HG03045 (cell line): Measurements from ENCODE around the gene CLEC18B.
"Not testable (repeated sequence)": the region's sequence is repeated elsewhere in the genome, so short reads cannot be mapped to it uniquely, and the experiment has no call there.

ENCODE experiments used
- ATAC-seq: cut with Tn5 transposase; IDR thresholded peaks from one replicate; pipeline ENCODE4 v1.9.1; 2021; ENCODE audit warnings: mild to moderate bottlenecking, moderate library complexity; ENCODE audit not compliant: unreplicated experiment

Gene CLEC18B

DNA sequence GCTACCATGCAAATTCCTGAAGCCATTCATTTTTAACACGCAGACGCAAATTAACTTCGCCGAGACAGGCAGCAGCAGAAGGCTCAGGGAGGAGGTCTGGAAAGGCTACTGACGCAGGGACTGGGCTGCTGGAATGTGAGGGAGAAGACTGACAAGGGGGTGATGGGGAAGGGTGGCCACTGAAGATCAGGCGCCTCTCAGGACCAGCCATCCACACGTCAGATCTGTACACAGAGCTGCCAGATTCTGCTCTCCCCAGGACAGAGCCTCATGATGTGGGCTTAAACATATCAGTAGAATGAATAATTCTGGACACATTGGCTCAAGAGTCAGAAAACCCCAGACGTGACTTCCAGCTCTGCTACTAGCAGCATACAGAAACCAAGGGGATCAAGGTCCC, 25.6 kb upstream of the CLEC18B start:
- ATAC-seq = no peak

DNA sequence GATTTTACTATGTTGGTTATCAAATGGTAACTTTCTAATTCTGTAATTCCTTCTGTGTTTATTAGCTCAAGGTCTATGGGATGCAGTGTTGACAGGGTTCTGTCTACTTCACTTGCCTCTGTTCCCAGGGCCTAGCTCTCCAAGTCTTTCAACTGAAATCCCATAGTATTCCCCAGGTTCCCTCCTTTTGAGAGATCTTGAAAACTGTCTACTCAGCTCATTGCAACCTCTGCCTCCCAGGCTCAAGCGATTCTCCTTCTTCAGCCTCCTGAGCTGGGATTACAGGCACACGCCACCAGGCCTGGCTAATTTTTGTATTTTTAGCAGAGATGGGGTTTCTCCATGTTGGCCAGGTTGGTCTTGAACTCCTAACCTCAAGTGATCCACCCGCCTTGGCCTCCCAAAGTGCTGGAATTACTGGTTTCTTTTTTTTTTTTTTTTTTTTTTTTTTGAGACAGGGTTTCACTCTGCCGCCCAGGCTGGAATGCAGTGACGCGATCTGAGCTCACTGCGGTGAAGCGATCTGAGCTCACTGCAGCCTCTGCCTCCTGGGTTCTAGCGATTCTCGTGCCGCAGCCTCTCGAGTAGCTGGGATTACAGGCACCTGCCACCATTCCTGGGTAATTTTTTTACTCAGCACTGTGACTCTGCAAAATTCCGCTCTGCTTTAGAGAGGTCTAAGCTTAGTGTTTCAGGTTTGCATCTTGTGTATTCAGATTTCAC, 22.5 kb upstream of the CLEC18B start:
- ATAC-seq = not testable (repeated sequence)

DNA sequence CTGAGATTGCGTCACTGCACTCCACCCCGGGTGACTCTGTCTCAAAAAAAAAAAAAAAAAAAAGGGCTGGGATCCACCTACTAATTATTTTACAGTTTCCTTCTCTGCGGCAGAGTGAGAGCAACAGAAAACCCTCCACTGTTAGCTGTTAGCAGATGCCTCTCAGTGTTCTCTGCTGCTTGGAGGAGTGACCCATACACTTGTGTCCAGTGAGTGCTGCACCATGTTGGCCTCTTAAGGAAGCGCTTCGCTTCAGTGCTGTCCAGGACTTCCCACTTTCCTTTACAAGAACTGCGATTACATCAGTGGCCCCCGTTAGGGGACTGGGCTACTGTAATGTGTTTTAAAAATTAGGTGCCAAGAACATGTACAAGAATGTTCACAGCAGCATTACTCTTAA, 18.4 kb upstream of the CLEC18B start:
- ATAC-seq = no peak

DNA sequence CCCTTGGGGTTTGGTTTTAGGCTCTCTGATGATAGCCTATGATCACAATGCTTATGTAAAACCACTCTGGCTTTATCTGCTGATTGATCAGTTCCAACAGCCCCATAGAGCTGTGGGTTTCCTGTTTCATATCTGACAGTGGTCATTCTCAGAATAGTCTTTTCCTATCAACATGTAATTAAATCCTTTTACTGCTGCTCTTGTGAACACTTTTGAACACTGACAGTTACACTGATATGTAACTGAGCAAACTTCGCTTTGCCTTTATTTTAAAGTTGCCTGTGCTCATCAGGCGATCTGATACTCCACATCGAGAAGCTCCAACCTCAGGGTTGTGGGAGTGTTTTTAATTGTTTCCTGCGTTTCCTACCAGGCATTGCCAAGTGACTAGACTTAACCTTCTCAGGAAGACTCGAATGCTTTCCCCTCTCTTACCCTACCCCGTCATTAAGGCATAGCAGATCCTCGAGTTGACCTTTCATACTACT, 17.3 kb upstream of the CLEC18B start:
- ATAC-seq = no peak

DNA sequence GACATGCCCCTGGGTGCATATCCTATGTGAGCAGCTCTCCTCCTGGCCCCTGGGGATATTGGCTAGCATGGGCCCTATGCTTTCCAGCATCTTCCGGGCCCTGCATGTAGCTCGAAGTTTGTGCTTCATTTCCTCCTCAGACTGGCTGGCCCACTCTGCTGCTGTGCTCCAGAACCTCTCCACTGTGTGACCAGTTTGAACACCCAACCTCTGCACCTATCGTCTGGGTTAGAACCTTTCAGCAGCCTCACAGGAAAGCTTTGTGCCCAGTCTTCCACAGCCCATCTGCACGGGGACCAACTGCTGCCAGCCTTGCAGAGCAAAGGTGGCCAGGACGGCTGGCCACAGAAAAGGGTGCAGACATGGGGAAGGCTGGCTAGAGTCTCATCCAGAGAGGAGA, 10.2 kb upstream of the CLEC18B start:
- ATAC-seq = no peak

DNA sequence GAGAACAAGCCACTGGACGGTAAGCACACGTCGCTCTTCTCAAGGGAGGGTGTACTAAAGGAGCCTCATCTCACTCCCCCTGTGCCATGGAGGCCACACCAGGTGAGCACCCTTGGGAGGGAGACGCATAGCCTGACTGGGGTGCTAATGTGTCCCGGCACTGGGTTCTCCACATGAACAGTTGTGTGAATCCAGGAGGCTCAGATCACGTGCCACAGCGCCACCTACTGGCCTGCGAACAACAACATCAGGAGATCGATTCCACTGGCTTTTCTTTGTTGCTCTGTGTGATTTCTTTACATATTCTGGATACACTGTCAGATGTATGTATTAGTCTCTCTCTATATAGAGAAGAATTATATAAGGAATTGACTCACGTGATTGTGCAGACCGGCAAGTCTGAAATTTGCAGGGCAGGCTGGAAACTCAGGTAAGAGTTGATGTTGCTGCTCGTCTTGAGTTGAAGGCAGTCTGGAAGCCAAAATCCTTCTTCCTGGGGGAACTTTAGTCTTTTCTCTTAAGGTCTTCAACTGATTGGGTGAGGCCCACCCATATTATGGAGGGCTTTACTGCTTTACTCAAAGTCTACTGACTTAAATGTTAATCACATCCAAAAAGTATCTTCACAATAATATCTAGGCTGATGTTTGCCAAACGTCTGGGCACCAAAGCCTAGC, 8.9 kb upstream of the CLEC18B start:
- ATAC-seq = not testable (repeated sequence)

DNA sequence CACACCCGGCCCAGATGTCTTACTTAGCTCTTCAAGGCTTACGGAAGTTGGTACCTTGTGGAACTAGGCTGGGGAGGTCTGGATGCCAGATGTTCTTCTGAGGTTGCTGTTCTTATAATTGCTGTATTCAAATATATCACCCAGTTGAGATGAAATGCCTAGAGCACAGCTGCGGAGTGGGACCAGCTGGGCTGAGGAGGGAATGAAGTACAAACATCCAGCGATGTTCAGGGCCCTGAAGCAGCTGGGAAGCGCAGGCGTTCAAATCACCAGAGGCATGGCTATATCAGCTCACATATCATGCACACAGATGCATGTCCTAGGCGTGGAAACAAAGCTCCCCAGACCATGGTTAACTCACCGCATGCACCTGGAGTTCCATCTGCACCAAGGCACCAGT, 7.2 kb upstream of the CLEC18B start:
- ATAC-seq = not testable (repeated sequence)

DNA sequence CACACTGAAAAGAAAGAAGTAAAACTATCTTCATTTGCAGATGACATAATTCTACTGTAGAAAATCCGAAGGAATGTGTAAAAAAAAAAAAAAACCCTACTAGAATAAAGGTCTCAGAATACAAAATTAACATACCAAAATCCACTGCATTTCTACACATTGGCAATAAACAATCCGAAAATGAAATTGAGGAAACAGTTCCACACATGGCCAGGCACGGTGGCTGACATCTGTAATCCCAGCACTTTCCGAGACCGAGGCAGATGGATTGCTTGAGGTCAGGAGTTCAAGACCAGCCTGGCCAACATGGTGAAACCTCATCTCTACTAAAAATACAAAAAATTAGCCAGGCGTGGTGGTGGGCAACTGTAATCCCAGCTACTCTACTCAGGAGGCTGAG, 4.5 kb upstream of the CLEC18B start:
- ATAC-seq = not testable (repeated sequence)

DNA sequence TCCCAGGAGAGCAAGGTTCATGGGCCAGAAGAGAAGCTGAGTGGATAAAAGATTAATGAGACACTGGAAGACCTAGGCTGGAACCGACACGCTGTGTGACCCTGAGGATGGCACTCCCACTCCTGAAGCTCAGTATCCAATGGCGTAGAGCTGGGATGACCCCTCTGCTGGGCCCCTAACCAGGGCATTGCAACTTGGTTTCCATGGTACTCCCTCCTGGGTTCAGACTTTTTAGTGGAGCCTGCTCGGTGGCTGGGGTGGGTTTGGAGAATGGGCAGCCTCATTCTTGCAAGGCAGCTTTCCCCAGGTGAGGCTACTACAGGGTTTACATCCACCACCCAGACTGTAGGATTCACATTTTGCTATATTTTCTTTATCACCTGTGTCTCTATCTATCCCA, 2.4 kb upstream of the CLEC18B start:
- ATAC-seq = not testable (repeated sequence)

DNA sequence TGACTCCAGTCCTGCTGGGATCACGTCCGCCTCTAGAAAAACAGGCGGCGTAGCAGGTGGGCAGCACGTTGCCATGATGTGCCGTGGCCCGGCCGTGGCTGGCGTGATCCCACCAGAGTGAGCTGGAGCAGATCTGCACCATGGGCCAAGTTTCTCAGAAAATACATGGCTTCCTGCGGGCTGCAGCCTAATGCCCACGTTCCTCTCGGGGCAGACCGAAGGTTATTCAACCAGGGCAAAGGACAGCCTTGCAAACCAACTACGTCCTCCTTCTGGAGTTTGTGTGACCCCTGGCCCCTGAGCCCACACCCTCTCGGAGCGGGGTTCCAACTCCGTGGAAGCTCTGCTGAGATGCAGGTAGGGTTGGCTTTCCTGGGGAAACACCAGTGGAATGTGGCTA, 808 bp upstream of the CLEC18B start:
- ATAC-seq = not testable (repeated sequence)

DNA sequence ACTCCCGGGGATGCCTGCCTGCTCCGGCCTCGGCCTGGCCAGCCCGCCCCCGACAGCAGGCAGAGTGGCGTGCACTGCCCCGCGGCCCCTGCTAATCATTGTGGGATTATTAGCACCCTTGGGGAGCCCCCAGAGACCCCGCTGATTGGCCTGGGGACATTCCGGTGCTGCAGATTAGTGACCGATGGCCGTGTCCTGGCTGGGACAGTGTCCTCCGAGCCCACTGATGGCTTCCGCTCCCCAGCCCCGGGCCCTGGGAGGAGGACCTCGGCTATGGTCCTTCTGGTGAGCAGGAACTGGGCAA, 156 bp upstream of the CLEC18B start:
- not testable (repeated sequence) for ATAC-seq

DNA sequence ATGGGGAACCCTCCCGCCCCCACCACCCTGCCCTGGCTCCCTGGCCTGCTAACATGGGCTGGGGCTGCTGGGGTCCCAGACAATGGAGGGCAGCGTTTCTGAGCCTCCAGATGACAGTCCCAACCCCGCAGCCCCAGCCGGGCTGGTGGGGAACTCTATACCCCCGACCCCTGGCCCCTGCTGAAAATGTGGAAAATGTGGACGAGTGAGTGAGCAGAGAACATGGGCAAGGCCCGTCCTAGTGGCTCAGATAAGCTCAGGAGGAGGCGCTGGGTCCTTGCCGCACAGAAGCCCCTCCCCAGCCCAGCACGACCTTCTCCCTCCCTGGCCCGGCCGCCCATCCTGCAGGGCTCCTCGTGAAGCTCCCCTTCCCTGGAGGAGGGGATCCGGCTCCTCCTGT, 1.5 kb downstream of the CLEC18B start:
- ATAC-seq = not testable (repeated sequence)

DNA sequence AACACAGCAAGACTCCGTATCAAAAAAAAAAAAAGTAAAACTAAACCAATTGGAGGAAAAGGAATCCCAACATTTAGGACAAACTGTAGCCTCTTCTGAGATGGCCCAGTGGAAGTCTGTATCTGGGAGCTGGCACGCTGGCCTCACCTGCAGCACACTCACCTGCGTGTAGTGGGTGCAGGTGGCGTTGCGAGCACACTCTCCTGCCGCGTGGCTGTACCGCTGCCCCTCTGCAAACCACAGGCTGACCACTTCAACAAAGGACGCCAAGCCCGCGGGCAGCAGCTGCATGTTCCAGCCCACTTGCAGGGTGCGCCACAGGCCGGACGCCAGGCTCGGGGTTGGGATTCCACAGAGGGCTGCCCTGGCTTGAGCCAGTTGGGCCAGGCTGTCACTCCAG, 3.4 kb downstream of the CLEC18B start:
- ATAC-seq = not testable (repeated sequence)

DNA sequence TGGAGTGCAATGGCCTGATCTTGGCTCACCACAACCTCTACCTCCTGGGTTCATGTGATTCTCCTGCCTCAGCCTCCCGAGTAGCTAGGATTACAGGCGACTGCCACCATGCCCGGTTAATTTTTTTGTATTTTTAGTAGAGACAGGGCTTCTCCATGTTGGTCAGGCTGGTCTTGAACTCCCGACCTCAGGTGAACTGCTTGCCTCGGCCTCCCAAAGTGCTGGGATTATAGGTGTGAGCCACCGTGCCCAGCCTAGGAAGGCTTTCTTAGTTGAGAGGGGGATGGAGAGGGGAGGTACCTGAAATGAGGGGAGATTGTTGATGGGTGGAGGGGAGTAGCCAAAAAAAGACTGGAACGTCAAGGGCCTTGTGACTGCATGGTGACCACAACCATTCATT, 7.4 kb downstream of the CLEC18B start:
- not testable (repeated sequence) for ATAC-seq

DNA sequence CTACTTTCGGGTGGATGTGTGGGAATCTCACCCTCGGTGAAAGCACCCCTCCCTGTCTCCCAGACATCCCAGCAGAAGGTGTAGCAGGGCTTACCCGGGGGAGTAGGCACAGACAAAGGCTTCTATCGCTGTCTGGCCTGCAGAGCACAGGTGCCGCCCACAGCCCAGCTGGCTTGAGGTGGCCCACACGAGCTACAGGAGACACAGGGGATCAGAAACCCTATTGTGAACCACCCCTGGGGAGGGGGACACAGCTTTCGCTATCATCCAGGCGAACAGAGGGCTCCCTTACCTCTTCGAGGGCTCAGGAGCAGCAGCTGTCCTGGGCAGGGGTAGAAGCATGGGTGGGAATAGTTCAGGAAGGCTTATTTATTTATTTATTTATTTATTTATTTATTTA, 7.8 kb downstream of the CLEC18B start:
- not testable (repeated sequence) for ATAC-seq

DNA sequence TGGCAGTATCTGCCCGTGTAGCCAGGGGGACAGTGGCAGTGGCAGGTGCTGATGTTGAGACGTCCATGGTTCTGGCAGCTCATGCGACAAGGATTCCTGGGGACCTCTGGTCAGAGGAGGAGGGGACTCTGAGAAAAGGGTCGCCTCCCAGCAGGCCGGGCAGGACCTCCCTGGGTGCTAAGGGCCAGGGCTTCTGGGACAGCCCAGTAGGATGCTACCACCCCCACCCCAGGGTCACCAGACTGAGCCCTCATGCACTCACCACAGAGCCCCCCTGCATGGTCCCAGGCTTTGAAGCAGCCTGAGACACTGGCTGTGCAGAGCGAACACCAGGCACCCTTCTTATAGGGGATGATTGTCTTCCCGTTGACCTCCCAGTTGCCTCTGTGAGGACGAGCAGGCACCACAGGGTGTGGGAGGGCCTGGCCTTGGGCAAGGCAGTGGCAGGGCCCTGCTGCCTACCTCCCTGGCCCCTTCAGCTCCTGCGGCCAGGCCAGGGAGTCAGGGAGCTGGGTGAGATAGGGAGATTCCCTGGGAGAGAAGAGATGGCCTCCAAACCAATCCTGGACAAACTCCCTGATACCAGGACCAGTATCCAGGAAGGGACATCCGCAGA, 8.4 kb downstream of the CLEC18B start:
- not testable (repeated sequence) for ATAC-seq

DNA sequence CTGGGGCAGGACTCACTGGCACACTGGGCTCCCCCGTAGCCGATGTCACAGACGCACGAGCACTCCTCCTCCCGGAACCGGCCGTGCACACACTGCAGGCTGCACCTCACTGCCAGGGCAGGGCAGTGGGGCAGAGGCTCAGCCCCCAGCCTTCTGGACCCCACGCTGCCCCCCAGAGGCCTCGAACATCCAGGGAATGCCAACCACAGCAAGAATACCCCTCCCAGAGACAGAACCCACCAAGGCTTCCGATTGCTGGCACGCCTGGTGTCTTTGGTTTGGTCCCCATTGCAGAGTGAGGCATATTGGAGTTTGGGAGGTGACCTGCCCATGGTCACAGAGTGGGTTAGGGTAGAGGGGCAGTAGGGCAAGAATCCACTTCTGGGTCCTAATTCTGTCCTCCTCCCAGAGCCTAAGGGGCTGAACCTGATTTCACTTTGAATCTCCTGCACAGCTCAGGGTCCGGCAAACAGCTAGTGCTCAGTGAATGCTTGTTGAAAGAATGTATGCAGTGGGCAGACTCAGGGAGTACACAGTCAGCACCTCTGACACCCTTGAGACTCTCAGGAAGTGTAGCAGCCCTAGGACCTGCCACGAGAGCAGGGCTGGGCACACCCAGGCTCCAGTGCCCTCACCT, 9.0 kb downstream of the CLEC18B start:
- not testable (repeated sequence) for ATAC-seq

DNA sequence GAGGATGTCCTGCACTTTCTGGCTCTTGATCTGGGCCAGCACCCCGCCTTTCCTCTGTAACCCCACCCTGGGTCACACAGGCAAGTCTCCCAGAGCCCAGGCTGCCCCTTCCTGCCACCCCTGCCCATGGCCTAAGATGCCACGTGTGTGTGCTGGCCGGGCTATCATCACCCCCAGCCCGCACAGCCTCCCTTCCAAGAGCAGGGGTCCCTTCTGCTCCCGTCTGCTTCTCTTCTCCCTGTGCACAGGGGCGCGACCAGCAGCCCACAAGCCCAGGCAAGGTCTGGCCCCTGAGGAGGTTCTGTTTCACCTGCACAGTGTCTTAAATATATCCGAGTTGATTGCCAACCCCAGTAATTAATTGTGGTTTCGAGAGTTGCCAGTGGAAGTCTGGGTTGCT, 10.3 kb downstream of the CLEC18B start:
- not testable (repeated sequence) for ATAC-seq

DNA sequence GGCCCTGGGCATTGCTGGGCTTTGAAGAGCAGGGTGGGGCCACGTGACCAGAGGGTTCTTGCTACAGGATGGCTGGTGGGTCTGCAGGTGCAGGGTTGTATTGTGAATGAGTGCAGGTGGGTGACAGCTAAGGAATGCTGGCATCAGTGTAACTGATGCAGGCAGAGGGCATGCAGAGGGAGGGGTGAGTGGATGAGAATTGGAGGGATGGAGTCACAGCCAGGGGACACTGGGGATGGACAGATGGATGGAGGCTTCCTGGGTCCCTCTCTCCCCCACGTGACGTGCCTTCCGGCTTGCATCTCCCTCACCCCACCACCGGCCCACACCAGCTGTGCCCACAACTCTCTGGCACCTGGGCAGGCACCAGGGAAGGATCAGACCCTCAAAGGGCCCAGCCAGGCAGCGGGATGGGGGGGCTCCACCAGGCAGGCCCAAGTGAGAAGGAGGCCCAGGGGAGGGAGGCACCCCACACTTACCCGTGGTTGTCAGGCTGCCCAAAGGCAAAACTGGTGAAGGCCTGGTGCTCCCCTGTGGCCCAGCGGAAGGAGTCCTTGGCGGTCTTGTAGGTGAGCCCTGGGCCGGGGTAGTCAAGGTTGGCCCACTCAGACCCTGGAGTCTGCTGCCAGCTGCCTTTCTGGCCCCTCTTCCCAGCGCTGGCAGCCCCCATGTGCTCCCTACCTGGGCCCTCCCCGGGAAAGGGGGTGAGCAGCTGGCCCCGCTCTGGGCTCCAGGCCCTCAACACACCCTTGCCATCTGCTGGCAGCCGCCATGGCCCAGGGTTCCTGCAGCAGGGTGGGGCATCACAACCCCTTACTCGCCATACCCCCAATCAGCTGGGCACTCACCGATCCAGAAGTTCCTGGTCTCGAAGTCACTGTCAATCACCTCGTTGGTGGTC, 11.0 kb downstream of the CLEC18B start:
- ATAC-seq = not testable (repeated sequence)

DNA sequence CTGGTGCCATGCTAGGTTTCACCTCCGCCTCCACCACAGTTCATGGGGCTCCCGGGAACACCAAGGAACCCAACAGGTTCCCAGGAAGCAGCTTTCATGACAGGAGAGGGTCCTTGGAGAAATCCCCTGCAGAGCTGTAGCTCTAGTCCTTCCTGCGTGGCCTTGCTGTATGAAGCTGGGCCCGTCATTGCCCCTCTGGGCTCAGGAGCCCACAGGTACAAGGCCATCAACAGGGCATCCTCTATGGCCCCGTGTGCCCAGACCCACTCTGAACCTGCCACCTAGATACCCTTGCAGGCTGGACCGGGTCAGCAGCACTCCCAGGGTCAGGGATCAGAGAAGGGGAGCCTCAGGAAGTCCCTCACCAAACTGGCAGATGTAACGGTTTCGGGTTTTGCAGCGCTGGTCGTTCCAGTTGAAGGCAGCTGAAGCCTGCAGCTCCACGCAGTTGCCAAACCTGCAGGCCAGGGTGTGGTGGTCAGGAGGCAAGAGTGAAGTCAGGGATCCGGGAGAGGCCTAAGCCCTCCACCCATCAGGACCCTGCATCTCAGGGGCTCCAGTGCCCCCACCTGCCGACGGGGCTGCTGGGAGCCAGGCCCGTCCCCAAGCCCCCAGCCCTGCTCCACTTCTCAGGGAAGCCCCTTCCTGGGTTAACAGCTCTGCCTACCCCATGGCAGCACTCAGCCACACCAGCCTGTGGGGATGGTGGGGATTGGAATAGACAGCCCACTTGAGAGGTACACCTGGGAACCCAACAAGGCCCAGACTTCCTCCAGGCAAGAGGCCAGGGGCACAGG, 11.9 kb downstream of the CLEC18B start:
- not testable (repeated sequence) for ATAC-seq
